CD4-positive, alpha-beta T cell (primary cell): Measurements from ENCODE around the gene ANO4. TPM values are rescaled to one million over a fixed set of nuclear protein-coding genes. Genes with fewer than 3 reads are reported as not detected.

Experiments used
- ATAC-seq: fragments of 200-7000 bp; cut with Tn5 transposase; one replicate; pipeline ENCODE4 v1.10.0; 2022; ENCODE audit warnings: mild to moderate bottlenecking; ENCODE audit not compliant: poor library complexity
- CTCF ChIA-PET: fragments of 350-600 bp; sonication (Branson Sonifier 250); formaldehyde crosslinking; loops from one replicate; lab custom pipeline; 2021; ENCODE audit warnings: antibody characterized with exemption, inconsistent platforms; lab: Charles Lee
- POLR2A ChIA-PET: fragments of 350-600 bp; sonication (Branson Sonifier 250); formaldehyde crosslinking; loops from one replicate; lab custom pipeline; 2021; ENCODE audit warnings: antibody characterized with exemption, inconsistent platforms; lab: Charles Lee
- DNase-seq, 14 experiments: peaks; one replicate each; pipeline ENCODE4 v3.0.0-alpha.2; 2013 to 2020; ENCODE audit warnings: mixed read lengths in 2 of 14
- H3K27ac ChIP-seq, 2 donors: one replicate each; pipeline versions ENCODE4 v1.5.1 to v1.7.0; 2013; ENCODE audit warnings: low read length in 2 of 2, low read depth in 1 of 2, mild to moderate bottlenecking in 1 of 2
- H3K27me3 ChIP-seq, 2 experiments: 1 replicate in 1 of 2; 2 replicates in 1 of 2; pipeline versions ENCODE4 v1.6.1 to v1.7.0; 2013; ENCODE audit warnings: low read length in 2 of 2, control low read depth in 1 of 2, mild to moderate bottlenecking in 1 of 2, moderate library complexity in 1 of 2; ENCODE audit not compliant: insufficient read depth in 2 of 2, control insufficient read depth in 1 of 2
- H3K36me3 ChIP-seq: one replicate; pipeline ENCODE4 v1.6.1; 2013; ENCODE audit warnings: low read length, control low read depth; ENCODE audit not compliant: insufficient read depth
- H3K4me1 ChIP-seq: one replicate; pipeline ENCODE4 v1.6.1; 2013; ENCODE audit warnings: low read length, control low read depth; ENCODE audit not compliant: insufficient read depth
- H3K4me3 ChIP-seq: one replicate; pipeline ENCODE4 v1.5.1; 2013; ENCODE audit warnings: mild to moderate bottlenecking, low read length, moderate library complexity
- H3K9me3 ChIP-seq, 2 experiments: 1 replicate in 1 of 2; 2 replicates in 1 of 2; pipeline versions ENCODE4 v1.6.1 to v1.7.0; 2013; ENCODE audit warnings: low read length in 2 of 2, mild to moderate bottlenecking in 2 of 2, control low read depth in 1 of 2, moderate library complexity in 1 of 2; ENCODE audit not compliant: control insufficient read depth in 1 of 2, insufficient read depth in 1 of 2
- H3K27ac Mint-ChIP-seq: one replicate; pipeline ENCODE4 v1.8.0; 2020; ENCODE audit warnings: mixed read lengths
- H3K27me3 Mint-ChIP-seq: one replicate; pipeline ENCODE4 v1.8.0; 2021; ENCODE audit warnings: mixed read lengths
- H3K36me3 Mint-ChIP-seq: one replicate; pipeline ENCODE4 v1.8.0; 2021; ENCODE audit warnings: low read depth, mixed read lengths
- H3K4me1 Mint-ChIP-seq: one replicate; pipeline ENCODE4 v1.8.0; 2021; ENCODE audit warnings: low read depth, mixed read lengths
- H3K4me3 Mint-ChIP-seq: one replicate; pipeline ENCODE4 v1.8.0; 2020; ENCODE audit warnings: mild to moderate bottlenecking, mixed read lengths
- H3K9me3 Mint-ChIP-seq: one replicate; pipeline ENCODE4 v1.8.0; 2020; ENCODE audit warnings: mixed read lengths
- CTCF ChIP-seq: fragments of 200-600 bp; IDR thresholded peaks from one replicate; pipeline ENCODE4 v1.8.0; 2022; ENCODE audit warnings: antibody characterized with exemption, mild to moderate bottlenecking
- intact Hi-C, 2 experiments: fragments of 100-400 bp; cut with DNase I in 1 of 2; cut with micrococcal nuclease in 1 of 2; formaldehyde crosslinking; loops; one replicate each; pipeline versions ENCODE4 v1.15.1 to v1.9.0; 2023 to 2025; cut with DNase I, micrococcal nuclease
- total RNA-seq, 174 experiments: library from RNA in 2 of 174; stranded (reverse) in 2 of 174; gene quantifications; one replicate each; pipeline ENCODE4 v1.2.3 and lab custom pipeline; 2021 to 2026

Gene ANO4
- total RNA-seq, 2 experiments from 2014 or later = not detected

GRCh38 chr12:101107032-101107763, 312.6 kb downstream of the ANO4 start:
- no peak overlapping the region for H3K27ac Mint-ChIP-seq
- TF ChIP-seq CTCF = no peak
- CTCF ChIA-PET = no interaction called here

GRCh38 chr12:101108130-101108529, 313.6 kb downstream of the ANO4 start:
- H3K9me3 ChIP-seq = no peaks in the 10 kb centered on the region

More at GRCh38 chr12:101107032-101107763, 312.6 kb downstream of the ANO4 start:
- H3K4me1 ChIP-seq = no peaks in the 10 kb centered on the region
- no peak overlapping the region for H3K27ac ChIP-seq
- intact Hi-C loops = no loop called here
- H3K27me3 Mint-ChIP-seq = no peaks in the 10 kb centered on the region
- DNase-seq (no peak), ATAC-seq (no peak)
- H3K27me3 ChIP-seq = no peaks in the 10 kb centered on the region
- H3K9me3 Mint-ChIP-seq = no peaks in the 10 kb centered on the region
- no peaks in the 10 kb centered on the region for H3K36me3 ChIP-seq
- no peaks in the 10 kb centered on the region for H3K4me1 Mint-ChIP-seq
- H3K4me3 ChIP-seq = no peak overlapping the region
- H3K9me3 ChIP-seq = no peaks in the 10 kb centered on the region
- no peaks in the 10 kb centered on the region for H3K36me3 Mint-ChIP-seq
- POLR2A ChIA-PET = no interaction called here
- no peak overlapping the region for H3K4me3 Mint-ChIP-seq

GRCh38 chr12:101110866-101111265, 316.3 kb downstream of the ANO4 start:
- intact Hi-C loops = no loop called here

More at GRCh38 chr12:101108130-101108529, 313.6 kb downstream of the ANO4 start:
- ChIA-PET CTCF (no interaction called here), POLR2A (no interaction called here)
- Histone ChIP-seq H3K27ac (no peak overlapping the region), H3K36me3 (no peaks in the 10 kb centered on the region), H3K4me1 (no peaks in the 10 kb centered on the region), H3K27me3 (no peaks in the 10 kb centered on the region), H3K4me3 (no peak overlapping the region)
- Mint-ChIP-seq H3K4me1 (no peaks in the 10 kb centered on the region), H3K9me3 (no peaks in the 10 kb centered on the region), H3K27me3 (no peaks in the 10 kb centered on the region), H3K27ac (no peak overlapping the region), H3K4me3 (no peak overlapping the region), H3K36me3 (no peaks in the 10 kb centered on the region)
- intact Hi-C loops = no loop called here
- TF ChIP-seq CTCF = no peak
- ATAC-seq = no peak
- DNase-seq = no peak

More at GRCh38 chr12:101110866-101111265, 316.3 kb downstream of the ANO4 start:
- Mint-ChIP-seq H3K27ac (no peak overlapping the region), H3K36me3 (no peaks in the 10 kb centered on the region), H3K4me3 (no peak overlapping the region), H3K9me3 (no peaks in the 10 kb centered on the region), H3K4me1 (no peaks in the 10 kb centered on the region), H3K27me3 (no peaks in the 10 kb centered on the region)
- Histone ChIP-seq H3K36me3 (no peaks in the 10 kb centered on the region), H3K27ac (no peak overlapping the region), H3K27me3 (no peaks in the 10 kb centered on the region), H3K4me3 (no peak overlapping the region), H3K4me1 (no peaks in the 10 kb centered on the region), H3K9me3 (no peaks in the 10 kb centered on the region)
- CTCF ChIA-PET = no interaction called here
- POLR2A ChIA-PET = no interaction called here
- ATAC-seq (no peak), DNase-seq (no peak)
- TF ChIP-seq CTCF = no peak
